ENCODE measurements around the gene GNAI2. TPM values are rescaled to one million over a fixed set of nuclear protein-coding genes. Genes with fewer than 3 reads are reported as not detected.

GNAI2 gene
- total RNA-seq, 4 donors from 2014 or later = 71.8 to 178 (median 98.4) TPM

DNA sequence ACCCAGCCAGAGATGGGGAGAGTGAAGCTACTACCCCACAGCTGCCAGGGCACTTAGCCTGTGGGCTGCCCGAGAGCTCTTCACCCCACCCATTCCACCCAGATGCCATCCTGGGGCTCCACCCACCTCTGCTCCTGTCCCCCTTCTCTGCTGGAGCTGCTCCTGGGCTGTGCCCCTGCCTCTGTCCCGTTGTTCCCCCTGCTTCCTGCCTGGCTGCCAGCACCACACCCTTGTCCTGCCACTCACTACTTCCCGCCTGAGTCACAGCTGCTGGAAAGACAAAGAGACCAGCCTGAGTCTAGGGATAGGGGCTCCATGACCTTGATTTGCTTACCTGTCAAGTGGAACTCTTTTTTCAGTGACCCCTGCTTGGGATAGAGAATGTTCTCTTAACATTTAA lies 12.4 kb downstream of the GNAI2 start:
- Histone ChIP-seq H3K27ac (peak overlapping the region; percentile 13 to 86 (median 57)), H3K4me3 (no peak overlapping the region), H3K36me3 (peaks cover 0 to 16% (median 0%) of the 10 kb centered on the region in 3 donors), H3K27me3 (no peaks in the 10 kb centered on the region), H3K4me1 (peaks cover 3 to 83% (median 41%) of the 10 kb centered on the region in 4 donors), H3K9me3 (no peaks in the 10 kb centered on the region)
- DNase-seq = peak in 2 of 3 donors; percentile 77 to 78
- no peak for TF ChIP-seq POLR2A (IDR thresholded peaks at IDR 0.05)
- TF ChIP-seq, protein P1, sequence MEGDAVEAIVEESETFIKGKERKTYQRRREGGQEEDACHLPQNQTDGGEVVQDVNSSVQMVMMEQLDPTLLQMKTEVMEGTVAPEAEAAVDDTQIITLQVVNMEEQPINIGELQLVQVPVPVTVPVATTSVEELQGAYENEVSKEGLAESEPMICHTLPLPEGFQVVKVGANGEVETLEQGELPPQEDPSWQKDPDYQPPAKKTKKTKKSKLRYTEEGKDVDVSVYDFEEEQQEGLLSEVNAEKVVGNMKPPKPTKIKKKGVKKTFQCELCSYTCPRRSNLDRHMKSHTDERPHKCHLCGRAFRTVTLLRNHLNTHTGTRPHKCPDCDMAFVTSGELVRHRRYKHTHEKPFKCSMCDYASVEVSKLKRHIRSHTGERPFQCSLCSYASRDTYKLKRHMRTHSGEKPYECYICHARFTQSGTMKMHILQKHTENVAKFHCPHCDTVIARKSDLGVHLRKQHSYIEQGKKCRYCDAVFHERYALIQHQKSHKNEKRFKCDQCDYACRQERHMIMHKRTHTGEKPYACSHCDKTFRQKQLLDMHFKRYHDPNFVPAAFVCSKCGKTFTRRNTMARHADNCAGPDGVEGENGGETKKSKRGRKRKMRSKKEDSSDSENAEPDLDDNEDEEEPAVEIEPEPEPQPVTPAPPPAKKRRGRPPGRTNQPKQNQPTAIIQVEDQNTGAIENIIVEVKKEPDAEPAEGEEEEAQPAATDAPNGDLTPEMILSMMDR (IDR thresholded peaks at IDR 0.05) = no peak

DNA sequence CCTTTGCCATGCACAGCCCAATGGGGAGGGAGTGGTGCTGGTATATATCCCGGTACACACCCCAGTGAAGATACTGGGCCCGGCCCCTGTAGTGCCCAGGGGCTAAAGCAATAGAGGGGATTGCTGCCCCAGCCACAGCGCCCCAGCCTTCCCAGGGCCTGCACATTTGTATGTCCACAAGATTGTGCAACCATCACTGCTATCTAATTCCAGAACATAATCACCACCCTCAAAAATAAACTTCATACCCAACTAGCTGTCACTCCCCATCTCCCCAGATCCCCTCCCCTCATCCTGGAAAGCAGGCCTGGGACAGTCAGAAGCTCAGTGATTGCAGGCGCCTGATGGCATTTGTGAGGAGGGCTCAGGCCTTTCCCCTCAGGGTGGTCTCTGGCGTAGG lies 13.5 kb downstream of the GNAI2 start:
- peaks cover 0 to 24% (median 0%) of the 10 kb centered on the region in 3 donors for H3K36me3 ChIP-seq
- peak overlapping the region in 3 of 4 donors; percentile 13 to 86 (median 73) for H3K27ac ChIP-seq
- H3K4me1 ChIP-seq = peaks cover 3 to 88% (median 36%) of the 10 kb centered on the region in 4 donors
- no peak overlapping the region for H3K4me3 ChIP-seq
- no peaks in the 10 kb centered on the region for H3K27me3 ChIP-seq
- TF ChIP-seq, protein P1 (IDR thresholded peaks at IDR 0.05) = no peak
- TF ChIP-seq POLR2A (IDR thresholded peaks at IDR 0.05) = no peak
- no peaks in the 10 kb centered on the region for H3K9me3 ChIP-seq
- DNase-seq = no peak

DNA sequence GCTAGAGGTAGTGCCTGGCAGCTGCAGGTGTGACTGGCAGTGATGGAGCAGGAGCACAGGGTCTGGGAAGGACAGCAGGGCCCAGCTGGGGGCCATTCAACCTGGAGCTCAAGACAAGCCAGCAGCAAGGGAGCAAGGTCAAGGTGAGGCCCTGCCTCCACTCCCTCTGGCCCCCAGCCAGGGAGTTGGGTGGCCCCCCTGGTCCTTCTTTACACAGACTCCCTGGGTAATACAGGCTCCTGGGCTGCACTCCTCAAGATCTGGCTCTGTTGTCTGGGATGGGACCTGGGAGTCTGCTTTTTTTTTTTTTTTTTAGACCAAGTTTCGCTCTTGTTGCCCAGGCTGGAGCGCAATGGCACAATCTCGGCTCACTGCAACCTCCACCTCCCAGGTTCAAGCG lies 14.5 kb downstream of the GNAI2 start:
- Histone ChIP-seq H3K9me3 (no peaks in the 10 kb centered on the region), H3K4me3 (no peak overlapping the region), H3K36me3 (peaks cover 0 to 34% (median 0%) of the 10 kb centered on the region in 3 donors), H3K27ac (peak overlapping the region in 3 of 4 donors; percentile 0 to 86 (median 35)), H3K4me1 (peaks cover 3 to 88% (median 31%) of the 10 kb centered on the region in 4 donors), H3K27me3 (no peaks in the 10 kb centered on the region)
- TF ChIP-seq POLR2A (IDR thresholded peaks at IDR 0.05) = no peak
- TF ChIP-seq, protein P1 (IDR thresholded peaks at IDR 0.05) = no peak
- no peak for DNase-seq

DNA sequence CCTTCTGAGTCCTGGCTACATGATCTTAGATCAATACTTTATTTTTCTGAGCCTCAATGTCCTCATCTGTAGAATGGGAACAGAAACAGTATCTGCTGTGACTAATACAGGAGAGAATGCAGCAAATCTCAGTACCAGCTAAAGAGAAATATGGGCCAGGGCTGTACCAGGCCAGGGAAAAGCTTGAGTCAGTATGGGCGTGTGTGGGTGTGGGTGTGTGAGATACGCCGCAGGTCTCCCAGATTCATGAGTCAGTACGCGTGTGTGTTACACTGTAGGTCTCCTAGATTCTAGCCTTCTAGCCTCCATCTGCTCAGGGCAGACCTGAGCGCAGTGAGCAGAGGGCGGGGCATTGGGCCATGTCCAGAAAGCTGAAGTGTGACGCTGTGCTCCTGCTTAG lies 15.2 kb downstream of the GNAI2 start:
- no peaks in the 10 kb centered on the region for H3K9me3 ChIP-seq
- no peaks in the 10 kb centered on the region for H3K27me3 ChIP-seq
- peaks cover 0 to 39% (median 0%) of the 10 kb centered on the region in 3 donors for H3K36me3 ChIP-seq
- peak overlapping the region in 2 of 4 donors; percentile 38 to 47 for H3K27ac ChIP-seq
- peak in 2 of 3 donors; percentile 66 to 68 for DNase-seq
- TF ChIP-seq, protein P1 (IDR thresholded peaks at IDR 0.05) = no peak
- no peak for TF ChIP-seq POLR2A (IDR thresholded peaks at IDR 0.05)
- H3K4me1 ChIP-seq = peaks cover 0 to 82% (median 24%) of the 10 kb centered on the region in 4 donors
- H3K4me3 ChIP-seq = no peak overlapping the region

DNA sequence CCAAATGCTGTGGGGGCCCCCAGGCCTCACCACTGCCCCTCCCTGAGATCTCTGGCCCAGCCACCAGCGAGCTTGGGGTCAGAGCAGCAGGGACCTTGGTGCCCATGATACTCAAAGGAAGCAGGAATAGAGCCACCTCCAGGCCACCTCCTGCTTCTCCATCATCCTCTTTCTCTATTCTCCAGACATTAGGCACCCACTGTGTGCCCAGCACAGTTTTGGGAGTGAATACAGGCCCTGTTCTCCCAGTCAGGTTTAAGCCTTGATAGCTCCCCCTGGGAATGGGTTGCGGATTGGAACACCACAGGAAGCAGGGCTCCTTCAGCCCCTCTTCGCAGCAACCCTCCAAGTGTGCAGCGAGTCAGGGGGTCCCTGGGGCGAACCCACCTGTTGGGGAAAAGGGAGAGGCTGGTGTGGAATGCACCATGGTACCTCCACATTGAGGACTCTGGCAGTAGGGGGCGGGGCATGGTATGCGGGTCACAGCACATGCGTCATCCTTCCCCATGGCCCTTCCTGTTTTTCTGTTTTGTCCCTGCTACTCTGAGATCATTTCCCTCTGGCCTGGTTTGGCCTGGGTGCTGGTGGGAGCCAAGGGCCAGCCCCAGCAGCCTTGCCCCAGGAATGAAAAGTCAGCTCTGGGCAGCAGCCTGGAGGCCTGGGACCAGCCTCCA lies 18.7 kb downstream of the GNAI2 start:
- peak in 1 of 3 donors; percentile 80 for DNase-seq
- TF ChIP-seq, protein P1 (IDR thresholded peaks at IDR 0.05) = no peak
- no peak for TF ChIP-seq POLR2A (IDR thresholded peaks at IDR 0.05)
- peak overlapping the region; percentile 48 to 75 (median 64) for H3K27ac ChIP-seq
- H3K4me3 ChIP-seq = no peak overlapping the region
- no peaks in the 10 kb centered on the region for H3K27me3 ChIP-seq
- peaks cover 0 to 51% (median 7%) of the 10 kb centered on the region in 4 donors for H3K4me1 ChIP-seq
- peaks cover 0 to 69% (median 0%) of the 10 kb centered on the region in 3 donors for H3K36me3 ChIP-seq
- H3K9me3 ChIP-seq = peaks cover 0 to 7% (median 0%) of the 10 kb centered on the region in 4 donors

Measured in Peyer's patch (tissue), 4 donors.